Fibroblast of the aortic adventitia (primary cell): ENCODE results near the gene SMAD9. TPM values are rescaled to one million over a fixed set of nuclear protein-coding genes. Genes with fewer than 3 reads are reported as not detected.
A peak's percentile ranks its signal among the peaks of the same experiment; 100 is the strongest.

Experiments used
- DNase-seq: peaks from one replicate; pipeline ENCODE4 v3.0.0-alpha.2; 2010; ENCODE audit warnings: low read depth
- H3K4me3 ChIP-seq: 2 replicates; pipeline ENCODE4 v1.5.1; 2011; ENCODE audit warnings: low read depth, mild to moderate bottlenecking, control low read depth, low read length, moderate library complexity
- total RNA-seq: library from RNA; depleted of rRNA; stranded (reverse); fragments of >200 nt; gene quantifications from 2 replicates; pipeline ENCODE4 v1.2.3, GENCODE V29; 2012; ENCODE audit warnings: low replicate concordance
- TF ChIP-seq, protein P1 (sequence below): IDR thresholded peaks from 2 replicates; pipeline ENCODE4 v1.5.1; 2011; ENCODE audit warnings: mild to moderate bottlenecking, low read length, control low read depth, inconsistent platforms; ENCODE audit not compliant: insufficient read depth

The SMAD9 gene
- 8.2 and 17.6 TPM in 2 replicates for total RNA-seq

GRCh38 chr13:36919833-36920615 is at the start of gene SMAD9:
TSS of gene SMAD9 (minus strand) at chr13:36920238. CDS start at chr13:36879689, 40,549 bp downstream.
- H3K4me3 ChIP-seq, result peak within 1 kb of the TSS; percentile 80
- DNase-seq, result peak; percentile 66
- TF ChIP-seq, protein P1, sequence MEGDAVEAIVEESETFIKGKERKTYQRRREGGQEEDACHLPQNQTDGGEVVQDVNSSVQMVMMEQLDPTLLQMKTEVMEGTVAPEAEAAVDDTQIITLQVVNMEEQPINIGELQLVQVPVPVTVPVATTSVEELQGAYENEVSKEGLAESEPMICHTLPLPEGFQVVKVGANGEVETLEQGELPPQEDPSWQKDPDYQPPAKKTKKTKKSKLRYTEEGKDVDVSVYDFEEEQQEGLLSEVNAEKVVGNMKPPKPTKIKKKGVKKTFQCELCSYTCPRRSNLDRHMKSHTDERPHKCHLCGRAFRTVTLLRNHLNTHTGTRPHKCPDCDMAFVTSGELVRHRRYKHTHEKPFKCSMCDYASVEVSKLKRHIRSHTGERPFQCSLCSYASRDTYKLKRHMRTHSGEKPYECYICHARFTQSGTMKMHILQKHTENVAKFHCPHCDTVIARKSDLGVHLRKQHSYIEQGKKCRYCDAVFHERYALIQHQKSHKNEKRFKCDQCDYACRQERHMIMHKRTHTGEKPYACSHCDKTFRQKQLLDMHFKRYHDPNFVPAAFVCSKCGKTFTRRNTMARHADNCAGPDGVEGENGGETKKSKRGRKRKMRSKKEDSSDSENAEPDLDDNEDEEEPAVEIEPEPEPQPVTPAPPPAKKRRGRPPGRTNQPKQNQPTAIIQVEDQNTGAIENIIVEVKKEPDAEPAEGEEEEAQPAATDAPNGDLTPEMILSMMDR, result no peak

DNA sequence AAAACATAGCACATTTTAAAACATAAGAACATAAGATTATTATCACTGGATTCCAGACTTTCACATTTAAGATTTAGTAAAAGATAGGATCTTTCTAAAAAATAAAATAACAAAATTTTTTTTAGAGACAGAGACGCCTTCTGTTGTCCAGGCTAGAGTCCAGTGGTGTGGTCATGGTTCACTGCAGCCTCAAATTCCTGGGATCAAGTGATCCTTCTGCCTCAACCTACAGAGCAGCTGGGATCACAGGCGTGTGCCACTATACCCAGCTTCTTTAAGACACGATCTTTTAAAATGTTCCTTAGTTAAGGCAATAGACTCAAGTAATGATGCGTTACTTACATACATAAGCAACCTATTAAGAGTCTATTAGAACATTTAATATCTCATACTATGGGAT is 46.4 kb upstream of the SMAD9 start:
- TF ChIP-seq, protein P1, result no peak
- H3K4me3 ChIP-seq, result no peak overlapping the region
- no peak for DNase-seq

GRCh38 chr13:36965767-36966166 is 45.7 kb upstream of the SMAD9 start:
- no peak overlapping the region for H3K4me3 ChIP-seq
- TF ChIP-seq, protein P1, result no peak
- DNase-seq, result peak; percentile 68

- TF ChIP-seq, protein P1, result no peak
- H3K4me3 ChIP-seq, result no peak overlapping the region
- peak; percentile 55 for DNase-seq
Measured at GRCh38 chr13:36959456-36960116, 39.5 kb upstream of the SMAD9 start.

DNA sequence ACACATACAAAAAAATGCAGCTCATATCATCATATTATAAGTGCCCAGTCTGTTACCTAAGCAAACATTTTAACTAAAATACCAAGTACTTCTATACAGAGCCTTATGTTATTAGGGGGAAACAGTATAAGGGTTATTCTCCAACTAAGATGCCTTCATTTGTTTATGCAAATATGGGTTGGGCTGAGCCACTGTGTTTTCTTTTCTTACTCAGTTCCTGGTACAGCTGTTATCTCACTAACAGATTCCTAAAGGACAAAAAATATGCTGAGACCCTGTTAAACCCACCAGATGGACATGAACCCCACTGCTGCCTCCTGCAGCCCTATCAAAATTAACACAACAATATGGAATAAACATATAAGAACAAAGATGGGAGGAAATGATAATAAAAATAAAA is 34.5 kb upstream of the SMAD9 start:
- no peak overlapping the region for H3K4me3 ChIP-seq
- TF ChIP-seq, protein P1, result no peak
- DNase-seq, result no peak

DNA sequence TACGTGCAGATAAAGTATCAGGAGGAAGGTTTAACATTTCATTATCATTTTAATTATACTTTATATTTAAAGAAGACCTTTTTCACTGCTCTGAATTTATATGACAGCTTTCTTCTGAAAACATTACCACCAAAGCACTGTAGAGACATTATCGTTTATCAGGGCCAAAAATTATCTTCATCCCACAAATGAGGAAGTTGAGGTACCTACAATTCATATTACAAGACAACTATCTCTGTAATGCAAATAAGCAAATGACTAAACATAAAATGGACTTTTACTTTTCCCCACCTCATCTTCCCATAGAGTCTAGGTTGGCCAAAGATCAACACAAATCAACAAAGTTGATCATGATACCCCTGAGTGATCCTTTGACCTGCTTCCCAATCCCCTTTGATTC is 30.9 kb upstream of the SMAD9 start:
- no peak for DNase-seq
- H3K4me3 ChIP-seq, result no peak overlapping the region
- TF ChIP-seq, protein P1, result no peak
